Type B pancreatic cell (in vitro differentiated cells): Measurements from ENCODE around the gene RAPGEF4. TPM values are rescaled to one million over a fixed set of nuclear protein-coding genes. Genes with fewer than 3 reads are reported as not detected.

Experiments
- DNase-seq: peaks from one replicate; pipeline ENCODE4 v3.0.0; 2021; ENCODE audit warnings: mixed read lengths; ENCODE audit not compliant: unreplicated experiment; ENCODE audit errors: extremely low spot score
- H3K27ac Mint-ChIP-seq: 2 replicates; pipeline ENCODE4 v1.8.0; 2021; ENCODE audit warnings: mild to moderate bottlenecking, mixed read lengths
- H3K27me3 Mint-ChIP-seq: 2 replicates; pipeline ENCODE4 v1.8.0; 2021; ENCODE audit warnings: mixed read lengths
- H3K36me3 Mint-ChIP-seq: 2 replicates; pipeline ENCODE4 v1.8.0; 2021; ENCODE audit warnings: mixed read lengths
- H3K4me1 Mint-ChIP-seq: one replicate; pipeline ENCODE4 v1.8.0; 2021; ENCODE audit warnings: mixed read lengths; ENCODE audit not compliant: unreplicated experiment
- H3K4me3 Mint-ChIP-seq: 2 replicates; pipeline ENCODE4 v1.8.0; 2021; ENCODE audit warnings: mild to moderate bottlenecking, mixed read lengths
- H3K9me3 Mint-ChIP-seq: 2 replicates; pipeline ENCODE4 v1.8.0; 2021; ENCODE audit warnings: mixed read lengths
- total RNA-seq: library from RNA; stranded (reverse); gene quantifications from 2 replicates; pipeline ENCODE4 v1.2.1, GENCODE V29; 2021; ENCODE audit warnings: low replicate concordance
- TF ChIP-seq, protein P1 (sequence below): fragments of 200-600 bp; sonication (generic); conservative IDR thresholded peaks from 2 replicates; pipeline ENCODE4 v1.5.0; 2021; ENCODE audit warnings: antibody characterized with exemption, mild to moderate bottlenecking

RAPGEF4 gene
- total RNA-seq, 1 donor from 2014 or later, result 4.3 TPM

DNA sequence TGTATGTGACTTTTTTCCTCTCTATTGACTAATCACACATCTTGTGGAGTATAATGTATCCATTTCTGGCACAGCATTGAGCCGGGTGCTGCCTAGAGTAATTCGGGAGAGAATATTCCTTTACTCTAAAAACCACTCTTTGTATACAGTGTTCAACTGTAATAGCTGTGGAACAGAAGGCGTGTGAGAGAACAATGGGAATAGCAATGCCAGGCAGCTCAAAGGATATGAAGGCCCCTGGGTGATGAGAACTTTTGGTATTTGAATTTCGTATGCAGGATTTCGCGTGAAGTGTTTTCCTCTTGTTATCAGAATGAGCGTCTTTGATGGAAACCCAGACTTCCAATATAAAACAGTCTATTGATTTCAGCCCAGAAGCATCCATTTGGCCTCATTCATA, 255.4 kb downstream of the RAPGEF4 start:
- Mint-ChIP-seq H3K4me1 (peaks cover 44% of the 10 kb centered on the region), H3K36me3 (no peaks in the 10 kb centered on the region), H3K4me3 (no peak overlapping the region), H3K9me3 (no peaks in the 10 kb centered on the region), H3K27me3 (no peaks in the 10 kb centered on the region), H3K27ac (no peak overlapping the region)
- no peak for DNase-seq
- TF ChIP-seq, protein P1, sequence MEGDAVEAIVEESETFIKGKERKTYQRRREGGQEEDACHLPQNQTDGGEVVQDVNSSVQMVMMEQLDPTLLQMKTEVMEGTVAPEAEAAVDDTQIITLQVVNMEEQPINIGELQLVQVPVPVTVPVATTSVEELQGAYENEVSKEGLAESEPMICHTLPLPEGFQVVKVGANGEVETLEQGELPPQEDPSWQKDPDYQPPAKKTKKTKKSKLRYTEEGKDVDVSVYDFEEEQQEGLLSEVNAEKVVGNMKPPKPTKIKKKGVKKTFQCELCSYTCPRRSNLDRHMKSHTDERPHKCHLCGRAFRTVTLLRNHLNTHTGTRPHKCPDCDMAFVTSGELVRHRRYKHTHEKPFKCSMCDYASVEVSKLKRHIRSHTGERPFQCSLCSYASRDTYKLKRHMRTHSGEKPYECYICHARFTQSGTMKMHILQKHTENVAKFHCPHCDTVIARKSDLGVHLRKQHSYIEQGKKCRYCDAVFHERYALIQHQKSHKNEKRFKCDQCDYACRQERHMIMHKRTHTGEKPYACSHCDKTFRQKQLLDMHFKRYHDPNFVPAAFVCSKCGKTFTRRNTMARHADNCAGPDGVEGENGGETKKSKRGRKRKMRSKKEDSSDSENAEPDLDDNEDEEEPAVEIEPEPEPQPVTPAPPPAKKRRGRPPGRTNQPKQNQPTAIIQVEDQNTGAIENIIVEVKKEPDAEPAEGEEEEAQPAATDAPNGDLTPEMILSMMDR, result no peak

DNA sequence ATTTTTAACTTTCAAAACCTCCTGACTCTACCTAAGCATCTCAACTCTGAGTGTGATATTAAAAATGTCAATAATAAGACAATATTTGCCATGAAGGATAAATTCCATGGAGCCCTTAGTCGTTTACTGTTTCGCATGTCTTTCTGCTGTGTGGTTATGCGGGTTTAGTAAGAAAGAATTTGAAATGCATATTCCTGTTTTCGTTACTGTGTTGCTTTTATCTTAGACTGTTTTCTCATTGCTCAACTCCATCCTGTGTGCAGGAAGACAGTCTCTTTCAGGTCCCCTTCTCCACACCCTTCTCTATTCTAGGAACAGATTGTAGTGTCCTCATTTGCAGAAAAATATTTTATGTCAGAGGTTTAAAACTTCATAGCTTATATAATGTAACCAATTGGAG, 257.5 kb downstream of the RAPGEF4 start:
- Mint-ChIP-seq H3K4me1 (peaks cover 44% of the 10 kb centered on the region), H3K27me3 (no peaks in the 10 kb centered on the region)

DNA sequence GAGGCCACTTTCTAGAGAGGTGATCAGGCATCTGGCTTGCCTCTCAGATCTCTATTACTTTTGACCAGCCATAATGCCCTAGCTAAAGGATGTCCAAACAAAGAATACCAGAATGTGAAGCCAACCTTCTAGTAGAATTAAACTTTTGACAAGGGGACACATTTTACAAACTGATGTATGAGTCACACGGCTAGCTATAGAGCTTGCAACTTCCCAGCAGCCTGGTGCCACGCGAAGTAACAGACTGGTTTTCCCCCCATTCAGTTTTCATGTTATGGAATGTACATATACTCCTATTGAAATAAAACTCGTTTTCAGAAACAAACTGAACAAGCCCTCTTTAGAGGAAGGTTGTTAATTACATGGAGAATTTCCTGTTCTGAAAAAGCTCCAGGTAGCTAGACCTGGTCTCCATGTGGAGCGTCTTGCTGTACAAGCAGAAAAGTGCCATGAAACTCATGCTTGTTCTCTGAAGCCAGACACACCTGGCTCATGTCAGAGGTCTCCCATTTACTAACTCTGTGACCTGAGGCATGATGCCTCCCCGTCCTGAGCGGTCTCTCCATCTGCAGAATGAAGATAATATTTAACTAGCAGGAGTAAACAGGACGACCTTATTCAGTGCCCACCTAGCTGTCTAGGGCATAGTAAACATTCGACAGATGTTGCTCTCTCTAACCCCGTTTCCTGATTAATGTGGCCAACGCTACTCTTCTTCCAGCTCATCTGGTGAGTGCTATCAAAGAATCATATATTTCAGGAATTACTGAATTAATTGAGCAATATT, 258.5 kb downstream of the RAPGEF4 start:
- H3K27ac Mint-ChIP-seq, result no peak overlapping the region
- H3K36me3 Mint-ChIP-seq, result no peaks in the 10 kb centered on the region
- DNase-seq, result no peak
- H3K9me3 Mint-ChIP-seq, result no peaks in the 10 kb centered on the region
- no peaks in the 10 kb centered on the region for H3K27me3 Mint-ChIP-seq
- TF ChIP-seq, protein P1, result no peak
- H3K4me3 Mint-ChIP-seq, result no peak overlapping the region
- peaks cover 38% of the 10 kb centered on the region for H3K4me1 Mint-ChIP-seq

More for the DNA sequence above, 257.5 kb downstream of the RAPGEF4 start:
- no peak for DNase-seq
- no peaks in the 10 kb centered on the region for H3K9me3 Mint-ChIP-seq
- no peak overlapping the region for H3K4me3 Mint-ChIP-seq
- TF ChIP-seq, protein P1, result no peak
- H3K36me3 Mint-ChIP-seq, result no peaks in the 10 kb centered on the region
- no peak overlapping the region for H3K27ac Mint-ChIP-seq

DNA sequence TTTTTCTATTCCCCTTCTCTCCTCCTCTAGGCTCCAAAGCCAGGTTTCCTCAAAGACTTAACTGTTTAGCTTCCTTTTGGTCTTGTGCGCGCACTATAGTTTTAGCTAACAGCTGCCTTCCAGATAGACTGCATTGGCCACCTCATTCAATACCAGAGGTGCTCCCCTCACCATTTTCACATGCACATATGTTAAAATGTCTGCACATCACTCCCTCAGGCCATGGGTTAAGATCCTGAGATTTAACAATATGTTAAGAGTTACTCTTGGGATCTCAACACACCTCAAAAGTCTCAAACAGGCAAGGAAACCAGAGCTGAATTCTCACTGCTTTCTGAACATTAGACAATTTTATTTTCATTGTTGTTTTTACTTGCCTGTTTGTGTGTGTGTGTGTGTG, 259.2 kb downstream of the RAPGEF4 start:
- Mint-ChIP-seq H3K4me3 (no peak overlapping the region), H3K36me3 (no peaks in the 10 kb centered on the region), H3K27ac (no peak overlapping the region), H3K9me3 (no peaks in the 10 kb centered on the region), H3K27me3 (no peaks in the 10 kb centered on the region), H3K4me1 (peaks cover 30% of the 10 kb centered on the region)
- DNase-seq, result no peak
- TF ChIP-seq, protein P1, result no peak

DNA sequence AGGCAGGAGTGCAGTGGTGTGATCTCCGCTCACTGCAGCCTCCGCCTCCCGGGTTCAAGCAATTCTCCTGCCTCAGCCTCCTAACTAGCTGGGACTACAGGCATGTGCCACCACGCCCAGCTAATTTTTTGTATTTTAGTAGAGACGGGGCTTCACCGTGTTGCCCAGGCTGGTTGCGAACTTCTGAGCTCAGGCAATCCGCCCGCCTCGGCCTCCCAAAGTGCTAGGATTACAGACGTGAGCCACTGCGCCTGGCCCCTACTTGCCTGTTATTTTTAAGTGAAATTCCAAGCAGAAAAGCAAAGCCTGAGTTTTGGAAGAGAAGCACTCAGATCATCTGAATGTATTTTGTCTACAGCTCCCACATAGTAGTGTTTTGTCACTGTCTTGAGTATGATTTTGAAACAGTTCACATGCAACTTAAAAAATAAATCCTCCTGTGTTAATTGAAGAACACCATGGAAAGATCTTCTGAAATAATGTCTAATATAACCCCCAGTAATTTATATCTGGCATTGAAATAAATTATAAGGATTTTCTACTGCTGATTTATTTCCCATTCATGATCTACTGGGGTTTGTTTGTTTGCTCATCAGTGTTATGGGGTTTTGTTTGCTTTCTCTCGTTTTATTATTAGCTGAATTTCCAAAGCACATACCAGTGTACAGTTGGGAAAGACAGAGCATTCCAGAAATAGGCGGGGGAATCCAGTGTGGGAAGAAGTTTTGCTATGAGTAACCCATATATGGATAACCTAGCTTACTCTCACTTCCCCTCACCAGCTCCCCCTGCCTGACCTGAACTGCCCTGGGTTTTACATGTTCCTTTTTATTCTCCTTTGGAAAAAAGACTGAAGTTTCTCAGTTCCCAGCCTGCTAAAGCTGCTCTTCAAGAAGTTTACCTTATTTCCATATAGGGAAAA, 259.9 kb downstream of the RAPGEF4 start:
- H3K4me3 Mint-ChIP-seq, result no peak overlapping the region
- H3K27ac Mint-ChIP-seq, result peak overlapping the region; percentile 83
- H3K4me1 Mint-ChIP-seq, result peaks cover 27% of the 10 kb centered on the region
- H3K9me3 Mint-ChIP-seq, result no peaks in the 10 kb centered on the region
- no peak for DNase-seq
- H3K36me3 Mint-ChIP-seq, result no peaks in the 10 kb centered on the region
- TF ChIP-seq, protein P1, result peak; percentile 35
- no peaks in the 10 kb centered on the region for H3K27me3 Mint-ChIP-seq
